IMR-90 (cell line): ENCODE results near the gene NEDD1. TPM values are rescaled to one million over a fixed set of nuclear protein-coding genes. Genes with fewer than 3 reads are reported as not detected.

Experiments
- ATAC-seq: fragments of 200-7000 bp; cut with Tn5 transposase; 2 replicates; pipeline ENCODE4 v1.9.1; 2020; ENCODE audit warnings: low read depth, mild to moderate bottlenecking, moderate library complexity
- BruUV-seq: library from RNA; stranded (reverse); fragments of 400-500 nt; replicated peaks from 2 replicates; lab custom pipeline; 2021; lab: Mats Ljungman, UMichigan
- CTCF ChIA-PET: fragments of 300-600 bp; formaldehyde crosslinking; extraction: SDS; loops from one replicate; lab custom pipeline; 2021; ENCODE audit warnings: antibody characterized with exemption; lab: Yijun Ruan, JAX
- POLR2A ChIA-PET: fragments of 300-600 bp; sonication (Branson Sonifier 250); formaldehyde crosslinking; loops from one replicate; lab custom pipeline; 2022; ENCODE audit warnings: antibody characterized with exemption; ENCODE audit not compliant: unreplicated experiment; lab: Charles Lee
- DNase-seq: peaks from one replicate; pipeline ENCODE4 v3.0.0; 2013
- H2AFZ ChIP-seq: replicated peaks from 2 replicates; pipeline ENCODE3; 2013; ENCODE audit warnings: low read length, mild to moderate bottlenecking; ENCODE audit not compliant: poor library complexity
- H2AK5ac ChIP-seq: 2 replicates; pipeline ENCODE4 v1.6.1; 2013; ENCODE audit warnings: low read depth, low read length, inconsistent platforms
- H2AK9ac ChIP-seq: replicated peaks from 2 replicates; pipeline ENCODE3; 2013; ENCODE audit warnings: mild to moderate bottlenecking, low read depth, low read length, moderate library complexity; ENCODE audit not compliant: poor library complexity
- H2BK120ac ChIP-seq: 2 replicates; pipeline ENCODE4 v1.6.1; 2013; ENCODE audit warnings: low read depth, low read length, inconsistent platforms
- H2BK15ac ChIP-seq: 3 replicates; pipeline ENCODE4 v1.6.1; 2013; ENCODE audit warnings: low read depth, low read length, inconsistent platforms
- H2BK20ac ChIP-seq: 2 replicates; pipeline ENCODE4 v1.6.1; 2013; ENCODE audit warnings: low read depth, mild to moderate bottlenecking, inconsistent platforms, low read length, moderate library complexity
- H2BK5ac ChIP-seq: 2 replicates; pipeline ENCODE4 v1.6.1; 2013; ENCODE audit warnings: mild to moderate bottlenecking, low read depth, low read length, inconsistent platforms; ENCODE audit not compliant: poor library complexity, severe bottlenecking
- H3K14ac ChIP-seq: replicated peaks from 2 replicates; pipeline ENCODE4 v1.6.1; 2013; ENCODE audit warnings: low read depth, low read length, inconsistent platforms
- H3K18ac ChIP-seq: 2 replicates; pipeline ENCODE4 v1.6.1; 2013; ENCODE audit warnings: low read depth, low read length, control low read depth
- H3K23ac ChIP-seq: 2 replicates; pipeline ENCODE4 v1.6.1; 2013; ENCODE audit warnings: low read depth, low read length, inconsistent platforms
- H3K27ac ChIP-seq: 2 replicates; pipeline ENCODE4 v1.5.1; 2013; ENCODE audit warnings: mild to moderate bottlenecking, control low read depth, low read length; ENCODE audit not compliant: insufficient read depth
- H3K27me3 ChIP-seq: 2 replicates; pipeline ENCODE4 v1.6.1; 2013; ENCODE audit warnings: low read length; ENCODE audit not compliant: control insufficient read depth, insufficient read depth
- H3K36me3 ChIP-seq: 2 replicates; pipeline ENCODE4 v1.6.1; 2013; ENCODE audit warnings: low read length, mixed read lengths; ENCODE audit not compliant: control insufficient read depth, insufficient read depth
- H3K4ac ChIP-seq: 2 replicates; pipeline ENCODE4 v1.6.1; 2013; ENCODE audit warnings: low read depth, low read length, inconsistent platforms
- H3K4me1 ChIP-seq: 2 replicates; pipeline ENCODE4 v1.6.1; 2013; ENCODE audit warnings: low read length, mixed read lengths; ENCODE audit not compliant: control insufficient read depth, insufficient read depth
- H3K4me2 ChIP-seq: 2 replicates; pipeline ENCODE4 v1.6.1; 2013; ENCODE audit warnings: low read depth, mild to moderate bottlenecking, control low read depth, low read length, moderate library complexity
- H3K4me3 ChIP-seq: 2 replicates; pipeline ENCODE4 v1.5.1; 2013; ENCODE audit warnings: low read depth, mild to moderate bottlenecking, control low read depth, low read length, moderate library complexity; ENCODE audit not compliant: insufficient read depth
- H3K56ac ChIP-seq: 2 replicates; pipeline ENCODE4 v1.6.1; 2013; ENCODE audit warnings: low read length, inconsistent platforms; ENCODE audit not compliant: insufficient read depth; ENCODE audit errors: extremely low read depth
- H3K79me1 ChIP-seq, 2 experiments: 2 replicates each; pipeline ENCODE4 v1.6.1; 2013; ENCODE audit warnings: low read length in 2 of 2, inconsistent platforms in 1 of 2, low read depth in 1 of 2
- H3K9ac ChIP-seq: 2 replicates; pipeline ENCODE4 v1.6.1; 2013; ENCODE audit warnings: low read depth, low read length, control low read depth
- H3K9me1 ChIP-seq: 2 replicates; pipeline ENCODE4 v1.6.1; 2013; ENCODE audit warnings: low read length, inconsistent platforms; ENCODE audit not compliant: insufficient read depth
- H3K9me3 ChIP-seq: 2 replicates; pipeline ENCODE4 v1.6.1; 2013; ENCODE audit warnings: low read length; ENCODE audit not compliant: control insufficient read depth, insufficient read depth
- H4K20me1 ChIP-seq: 2 replicates; pipeline ENCODE4 v1.6.1; 2013; ENCODE audit warnings: low read length, inconsistent platforms; ENCODE audit not compliant: insufficient read depth
- H4K5ac ChIP-seq: 2 replicates; pipeline ENCODE4 v1.6.1; 2013; ENCODE audit warnings: mild to moderate bottlenecking, low read depth, low read length, control low read depth
- H4K8ac ChIP-seq, 2 experiments: 2 replicates each; pipeline ENCODE4 v1.6.1; 2013; ENCODE audit warnings: low read depth in 2 of 2, low read length in 2 of 2, control low read depth in 1 of 2, inconsistent platforms in 1 of 2
- H4K91ac ChIP-seq: 2 replicates; pipeline ENCODE4 v1.6.1; 2013; ENCODE audit warnings: low read depth, low read length, inconsistent platforms; ENCODE audit not compliant: insufficient read depth
- BHLHE40 ChIP-seq: fragments of 150-350 bp; IDR thresholded peaks from 2 replicates; pipeline ENCODE4 v1.6.1; 2016; ENCODE audit warnings: mild to moderate bottlenecking, low read depth, low read length
- FOS ChIP-seq: fragments of 150-350 bp; IDR thresholded peaks from 2 replicates; pipeline ENCODE4 v1.6.1; 2016; ENCODE audit warnings: low read depth, low read length
- MAZ ChIP-seq: IDR thresholded peaks from 2 replicates; pipeline ENCODE4 v1.6.1; 2012; ENCODE audit warnings: low read depth, mild to moderate bottlenecking, low read length, improper control_type of control experiment, moderate library complexity, borderline replicate concordance
- MXI1 ChIP-seq: IDR thresholded peaks from 2 replicates; pipeline ENCODE4 v1.6.1; 2012; ENCODE audit warnings: low read depth, mild to moderate bottlenecking, low read length, moderate library complexity, borderline replicate concordance
- NFE2L2 ChIP-seq: fragments of 150-350 bp; IDR thresholded peaks from 2 replicates; pipeline ENCODE4 v1.6.1; 2016; ENCODE audit warnings: low read depth, mild to moderate bottlenecking, low read length
- RAD21 ChIP-seq: IDR thresholded peaks from 2 replicates; pipeline ENCODE4 v1.6.1; 2012; ENCODE audit warnings: low read length, improper control_type of control experiment
- RCOR1 ChIP-seq: IDR thresholded peaks from 2 replicates; pipeline ENCODE4 v1.6.1; 2012; ENCODE audit warnings: mild to moderate bottlenecking, low read length, improper control_type of control experiment; ENCODE audit not compliant: insufficient replicate concordance
- RFX5 ChIP-seq: IDR thresholded peaks from 2 replicates; pipeline ENCODE4 v1.8.0; 2012; ENCODE audit warnings: low read depth, mild to moderate bottlenecking, low read length, moderate library complexity
- SMC3 ChIP-seq: fragments of 150-350 bp; IDR thresholded peaks from 2 replicates; pipeline ENCODE4 v1.6.1; 2016; ENCODE audit warnings: low read depth, mild to moderate bottlenecking, antibody characterized with exemption, low read length, moderate library complexity
- USF2 ChIP-seq: fragments of 150-350 bp; IDR thresholded peaks from 2 replicates; pipeline ENCODE4 v1.6.1; 2017; ENCODE audit warnings: mild to moderate bottlenecking, antibody characterized with exemption, low read length, low read depth
- WGBS, 2 experiments: methylation state at CpG; one replicate each; pipeline versions ENCODE4 v1.1.5 to v1.1.7; 2013; ENCODE audit warnings: missing lambda C conversion rate in 2 of 2; ENCODE audit not compliant: insufficient read length in 1 of 2; ENCODE audit errors: extremely low coverage in 2 of 2; 5-methylcytosine and 5-hydroxymethylcytosine counted together
- dilution Hi-C: fragments of 300-500 bp; cut with HindIII; formaldehyde crosslinking; loops from one replicate; pipeline ENCODE4 v1.14.3; 2018; ENCODE audit warnings: low sequenced_read_pairs; ENCODE audit not compliant: unreplicated experiment
- in situ Hi-C: fragments of 300-500 bp; cut with MboI; formaldehyde crosslinking; loops from 3 replicates; pipeline ENCODE4 v1.14.3; 2019; ENCODE audit warnings: low sequenced_read_pairs, inconsistent platforms, mixed read lengths
- intact Hi-C: fragments of 100-400 bp; cut with micrococcal nuclease; formaldehyde crosslinking; loops from 2 replicates; pipeline ENCODE4 v1.10.0; 2022
- polyA plus RNA-seq, 3 experiments: library from polyadenylated mRNA; depleted of rRNA; stranded (reverse); fragments of >200 nt; gene quantifications; 2 replicates each; pipeline ENCODE4 v1.2.3, GENCODE V29; 2012; ENCODE audit warnings: low replicate concordance in 1 of 3
- total RNA-seq: library from RNA; depleted of rRNA; stranded (reverse); fragments of >200 nt; gene quantifications from 2 replicates; pipeline ENCODE4 v1.2.3, GENCODE V29; 2012
- TF ChIP-seq, protein P1 (sequence below): conservative IDR thresholded peaks from 2 replicates; pipeline ENCODE4 v1.5.1; 2012; ENCODE audit warnings: mild to moderate bottlenecking, low read depth, low read length, improper control_type of control experiment

Gene NEDD1
- total and polyA plus RNA-seq, 2 of the 4 experiments (the other 2 are of a cell fraction): 10.0 to 48.0 TPM

DNA sequence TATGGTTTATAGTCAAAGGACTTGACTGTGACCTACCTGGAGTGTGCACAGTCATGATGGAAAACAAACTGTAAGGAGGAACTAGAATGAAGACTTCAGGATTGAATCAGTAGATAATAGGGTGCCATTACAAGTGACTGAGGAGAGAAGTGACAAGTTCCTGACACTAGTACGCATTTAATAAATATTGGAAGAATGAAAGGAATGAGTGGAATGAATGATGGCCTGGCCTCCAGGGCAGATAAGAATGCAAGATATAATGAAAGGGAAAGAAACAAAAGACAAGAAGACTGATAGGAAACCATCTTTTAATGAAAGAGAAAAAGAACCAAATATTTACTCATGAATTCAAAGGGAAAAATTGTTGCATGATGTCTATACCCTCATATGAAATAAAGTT is 44.7 kb upstream of the NEDD1 start:
- ChIA-PET CTCF (no interaction called here), POLR2A (no interaction called here)
- no peak overlapping the region for H2BK5ac ChIP-seq
- H2AK9ac ChIP-seq: no peak overlapping the region
- H2AFZ ChIP-seq: no peak overlapping the region
- no peak overlapping the region for H3K4ac ChIP-seq
- no peak overlapping the region for H2AK5ac ChIP-seq
- intact Hi-C loops (no loop called here), in situ Hi-C loops (no loop called here), dilution Hi-C loops (no loop called here)
- H3K27me3 ChIP-seq: no peaks in the 10 kb centered on the region
- no peak overlapping the region for H3K4me2 ChIP-seq
- no peak overlapping the region for H3K4me3 ChIP-seq
- no peaks in the 10 kb centered on the region for H3K79me1 ChIP-seq
- no peak overlapping the region for H3K23ac ChIP-seq
- no peak overlapping the region for H4K5ac ChIP-seq
- no peaks in the 10 kb centered on the region for H3K9me3 ChIP-seq
- H3K14ac ChIP-seq: no peak overlapping the region
- no peak overlapping the region for H2BK120ac ChIP-seq
- H3K4me1 ChIP-seq: no peaks in the 10 kb centered on the region
- no peak overlapping the region for H2BK15ac ChIP-seq
- no peak overlapping the region for H3K18ac ChIP-seq
- H4K8ac ChIP-seq: no peak overlapping the region
- no peaks in the 10 kb centered on the region for H3K9me1 ChIP-seq
- no peak overlapping the region for H2BK20ac ChIP-seq
- DNase-seq (no peak), ATAC-seq (no peak; the same call in 1 of the 2 replicates)
- no peaks in the 10 kb centered on the region for H3K36me3 ChIP-seq
- WGBS, 2 experiments: no CpG with 5 or more reads among the region's 1 CpG
- no peak overlapping the region for H3K9ac ChIP-seq
- BruUV-seq: no TSS peak
- no peak overlapping the region for H3K56ac ChIP-seq
- H4K20me1 ChIP-seq: no peaks in the 10 kb centered on the region
- no peak for TF ChIP-seq BHLHE40
- no peak for TF ChIP-seq RFX5
- TF ChIP-seq RAD21: no peak
- no peak for TF ChIP-seq NFE2L2
- TF ChIP-seq USF2: no peak
- TF ChIP-seq, protein P1, sequence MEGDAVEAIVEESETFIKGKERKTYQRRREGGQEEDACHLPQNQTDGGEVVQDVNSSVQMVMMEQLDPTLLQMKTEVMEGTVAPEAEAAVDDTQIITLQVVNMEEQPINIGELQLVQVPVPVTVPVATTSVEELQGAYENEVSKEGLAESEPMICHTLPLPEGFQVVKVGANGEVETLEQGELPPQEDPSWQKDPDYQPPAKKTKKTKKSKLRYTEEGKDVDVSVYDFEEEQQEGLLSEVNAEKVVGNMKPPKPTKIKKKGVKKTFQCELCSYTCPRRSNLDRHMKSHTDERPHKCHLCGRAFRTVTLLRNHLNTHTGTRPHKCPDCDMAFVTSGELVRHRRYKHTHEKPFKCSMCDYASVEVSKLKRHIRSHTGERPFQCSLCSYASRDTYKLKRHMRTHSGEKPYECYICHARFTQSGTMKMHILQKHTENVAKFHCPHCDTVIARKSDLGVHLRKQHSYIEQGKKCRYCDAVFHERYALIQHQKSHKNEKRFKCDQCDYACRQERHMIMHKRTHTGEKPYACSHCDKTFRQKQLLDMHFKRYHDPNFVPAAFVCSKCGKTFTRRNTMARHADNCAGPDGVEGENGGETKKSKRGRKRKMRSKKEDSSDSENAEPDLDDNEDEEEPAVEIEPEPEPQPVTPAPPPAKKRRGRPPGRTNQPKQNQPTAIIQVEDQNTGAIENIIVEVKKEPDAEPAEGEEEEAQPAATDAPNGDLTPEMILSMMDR: no peak
- no peak for TF ChIP-seq RCOR1
- TF ChIP-seq FOS: no peak
- no peak for TF ChIP-seq MAZ
- TF ChIP-seq MXI1: no peak
- no peak for TF ChIP-seq SMC3
- no peak overlapping the region for H4K91ac ChIP-seq
- no peak overlapping the region for H3K27ac ChIP-seq
